Urinary bladder (tissue), 4 donors: ENCODE results near the gene IQSEC1. TPM values are rescaled to one million over a fixed set of nuclear protein-coding genes. Genes with fewer than 3 reads are reported as not detected.

Experiments used
- DNase-seq: peaks from one replicate; pipeline ENCODE4 v3.0.0-alpha.2; 2015; ENCODE audit errors: extremely low spot score
- H3K27ac ChIP-seq: one replicate; pipeline ENCODE4 v1.5.1; 2013; ENCODE audit warnings: low read depth, mild to moderate bottlenecking, moderate library complexity
- H3K36me3 ChIP-seq: one replicate; pipeline ENCODE4 v1.6.1; 2013; ENCODE audit warnings: mild to moderate bottlenecking, moderate library complexity; ENCODE audit not compliant: insufficient read depth
- H3K4me1 ChIP-seq: one replicate; pipeline ENCODE4 v1.6.1; 2013; ENCODE audit warnings: mild to moderate bottlenecking, moderate library complexity; ENCODE audit not compliant: insufficient read depth
- H3K4me3 ChIP-seq: one replicate; pipeline ENCODE4 v1.5.1; 2013; ENCODE audit warnings: low read depth, low read length
- WGBS: extraction: QIAGEN DNeasy Blood & Tissue Kit; methylation state at CpG from one replicate; pipeline ENCODE4 v1.1.7; 2013; 5-methylcytosine and 5-hydroxymethylcytosine counted together
- polyA plus RNA-seq: library from polyadenylated mRNA; stranded (reverse); fragments of 200-250 nt; gene quantifications from one replicate; pipeline ENCODE4 v1.2.3, GENCODE V29; 2013
- total RNA-seq: library from RNA; depleted of rRNA; stranded (reverse); fragments of >200 nt; gene quantifications from one replicate; pipeline ENCODE4 v1.2.3, GENCODE V29; 2014
- donor health status: healthy with polysubstance abuse.
- donor health status: healthy.

The IQSEC1 gene
- total and polyA plus RNA-seq, 2 donors, result 24.4 to 27.8 TPM

GRCh38 chr3:13040361-13041074 lies 32.7 kb downstream of the IQSEC1 start:
- DNase-seq, result no peak
- Histone ChIP-seq H3K4me1 (no peaks in the 10 kb centered on the region), H3K36me3 (no peaks in the 10 kb centered on the region), H3K27ac (no peak overlapping the region), H3K4me3 (no peak overlapping the region)
- WGBS, result 80% methylated on average over 12 of the region's 12 CpGs

DNA sequence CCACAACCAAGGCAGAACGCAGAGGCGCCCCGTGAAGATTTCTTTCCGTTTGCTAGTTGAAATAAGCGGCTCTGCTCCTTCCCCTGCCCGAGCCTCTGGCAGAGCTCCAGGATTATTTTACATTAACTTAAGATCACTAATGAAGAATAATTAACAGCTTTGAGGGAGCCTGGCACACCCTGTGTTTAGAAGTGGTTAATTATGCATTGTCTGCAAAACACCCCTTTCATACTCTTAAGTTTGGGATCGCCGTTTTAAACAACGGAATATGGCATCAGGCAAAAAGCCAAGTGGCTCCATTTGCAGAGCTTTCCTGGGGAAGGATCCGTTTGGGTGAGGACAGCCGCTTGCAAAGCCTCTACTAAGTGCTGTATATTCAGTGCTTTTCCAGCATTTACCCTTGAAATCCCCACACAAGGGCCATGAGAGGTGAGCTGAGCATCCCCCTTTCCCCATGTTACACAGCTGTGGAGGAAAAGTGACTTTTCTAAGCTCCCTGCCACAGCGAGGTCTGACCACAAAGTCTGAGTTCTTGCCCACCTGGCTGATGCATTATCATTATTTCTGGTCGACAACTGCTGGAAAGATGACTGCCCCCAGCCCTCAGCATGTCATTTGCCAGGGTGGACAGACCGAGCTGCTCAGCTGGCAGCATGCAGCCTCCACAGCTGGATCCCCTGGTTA lies 33.9 kb downstream of the IQSEC1 start:
- no peak overlapping the region for H3K4me3 ChIP-seq
- H3K36me3 ChIP-seq, result no peaks in the 10 kb centered on the region
- whole genome bisulfite sequencing, result 35% methylated on average over 14 of the region's 14 CpGs
- H3K4me1 ChIP-seq, result no peaks in the 10 kb centered on the region
- DNase-seq, result no peak
- H3K27ac ChIP-seq, result no peak overlapping the region

- no peak for DNase-seq
- Histone ChIP-seq H3K36me3 (no peaks in the 10 kb centered on the region), H3K4me1 (no peaks in the 10 kb centered on the region), H3K27ac (no peak overlapping the region), H3K4me3 (no peak overlapping the region)
- WGBS, result 83% methylated on average over 8 of the region's 8 CpGs
Observed at GRCh38 chr3:13037458-13038117, 35.6 kb downstream of the IQSEC1 start.

GRCh38 chr3:13034861-13035260 lies 38.4 kb downstream of the IQSEC1 start:
- DNase-seq, result no peak
- no peak overlapping the region for H3K4me3 ChIP-seq
- no peak overlapping the region for H3K27ac ChIP-seq
- 91% methylated on average over 5 of the region's 5 CpGs for WGBS
- no peaks in the 10 kb centered on the region for H3K4me1 ChIP-seq
- H3K36me3 ChIP-seq, result no peaks in the 10 kb centered on the region

DNA sequence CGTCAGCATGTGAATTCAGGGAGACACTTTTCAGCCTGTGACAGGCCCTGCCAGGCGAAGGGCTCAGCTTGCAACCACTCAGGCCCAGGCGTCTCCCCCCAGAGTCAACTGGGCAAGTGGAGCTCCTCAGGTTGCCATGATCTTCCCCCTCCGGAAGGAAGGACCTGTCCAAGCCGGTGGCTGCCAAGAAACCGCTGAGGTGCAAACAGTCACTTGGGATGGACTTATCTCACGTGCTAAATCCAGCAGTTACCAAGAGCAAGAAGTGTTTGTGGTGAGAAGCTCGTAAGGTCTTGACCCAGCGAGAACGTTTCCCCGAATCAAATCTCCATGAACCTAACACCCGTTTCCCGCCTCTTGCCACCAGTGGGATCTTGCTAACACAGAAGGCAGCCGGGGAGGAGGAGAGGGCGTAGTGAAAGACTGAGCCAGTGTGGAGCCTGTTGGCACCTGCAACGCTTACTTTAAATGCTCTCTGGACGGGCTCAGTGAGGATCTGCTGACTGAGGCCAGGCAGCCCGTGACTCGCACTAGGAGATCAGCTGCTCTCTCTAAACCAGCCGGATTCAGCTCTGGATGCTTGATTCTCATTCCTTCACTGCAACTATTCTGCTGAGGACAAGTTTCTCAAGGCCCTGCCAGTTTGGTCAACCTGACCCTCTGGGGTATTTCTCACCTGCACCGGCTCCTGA lies 39.0 kb downstream of the IQSEC1 start:
- Histone ChIP-seq H3K27ac (no peak overlapping the region), H3K4me3 (no peak overlapping the region), H3K36me3 (no peaks in the 10 kb centered on the region), H3K4me1 (no peaks in the 10 kb centered on the region)
- DNase-seq, result no peak
- WGBS, result 88% methylated on average over 21 of the region's 21 CpGs

DNA sequence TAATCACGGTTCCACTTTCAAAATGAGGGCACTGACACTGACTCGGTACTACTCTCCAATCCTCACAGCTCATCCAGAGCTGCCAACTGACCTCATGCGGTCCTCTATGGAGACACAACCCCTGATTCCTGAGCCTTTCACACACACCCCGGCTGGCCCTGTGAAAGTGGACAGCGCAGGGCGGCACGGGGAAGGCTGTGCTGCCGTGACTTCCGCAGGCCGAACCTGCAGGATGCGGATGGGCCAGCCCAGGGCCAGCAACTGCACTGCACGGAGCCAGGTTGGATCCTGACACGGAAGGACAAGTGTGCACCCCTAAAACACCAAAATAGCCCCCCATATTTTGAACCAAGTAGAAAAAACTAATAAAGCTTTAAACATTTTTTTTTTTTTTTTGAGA lies 41.0 kb downstream of the IQSEC1 start:
- Histone ChIP-seq H3K36me3 (no peaks in the 10 kb centered on the region), H3K27ac (no peak overlapping the region), H3K4me1 (no peaks in the 10 kb centered on the region), H3K4me3 (no peak overlapping the region)
- 94% methylated on average over 13 of the region's 13 CpGs for WGBS
- no peak for DNase-seq

DNA sequence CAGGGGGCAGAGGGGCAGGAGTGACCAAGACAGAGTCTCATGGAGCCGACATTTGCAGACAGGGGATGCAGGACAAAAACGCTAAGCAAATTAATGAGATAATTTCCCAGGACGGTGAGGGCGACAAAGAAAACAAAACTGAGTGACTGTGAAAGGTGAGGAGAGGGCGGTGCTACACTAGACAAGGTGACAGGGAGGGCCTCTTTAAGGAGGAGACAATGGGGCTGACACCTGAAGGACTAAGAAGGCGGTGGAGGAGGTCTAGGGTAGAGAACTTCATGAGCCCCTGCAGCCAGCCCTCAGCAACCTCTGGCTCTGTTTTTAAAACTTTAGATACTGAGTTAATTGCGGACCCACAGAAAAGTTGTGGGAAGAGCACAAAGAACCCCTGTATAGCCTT lies 41.6 kb downstream of the IQSEC1 start:
- Histone ChIP-seq H3K27ac (no peak overlapping the region), H3K4me1 (no peaks in the 10 kb centered on the region), H3K4me3 (no peak overlapping the region), H3K36me3 (no peaks in the 10 kb centered on the region)
- 79% methylated on average over 7 of the region's 7 CpGs for WGBS
- DNase-seq, result no peak

GRCh38 chr3:13030684-13031083 lies 42.5 kb downstream of the IQSEC1 start:
- no peak overlapping the region for H3K27ac ChIP-seq
- no peaks in the 10 kb centered on the region for H3K4me1 ChIP-seq
- H3K36me3 ChIP-seq, result no peaks in the 10 kb centered on the region
- H3K4me3 ChIP-seq, result no peak overlapping the region
- DNase-seq, result no peak
- 89% methylated on average over 9 of the region's 9 CpGs for WGBS

- no peaks in the 10 kb centered on the region for H3K36me3 ChIP-seq
- no peak for DNase-seq
- H3K4me1 ChIP-seq, result no peaks in the 10 kb centered on the region
- H3K27ac ChIP-seq, result no peak overlapping the region
- WGBS, result 75% methylated on average over 11 of the region's 11 CpGs
- no peak overlapping the region for H3K4me3 ChIP-seq
Observed at GRCh38 chr3:13028010-13028821, 45.0 kb downstream of the IQSEC1 start.

GRCh38 chr3:13027154-13027553 lies 46.1 kb downstream of the IQSEC1 start:
- no peaks in the 10 kb centered on the region for H3K4me1 ChIP-seq
- H3K36me3 ChIP-seq, result no peaks in the 10 kb centered on the region
- WGBS, result 95% methylated on average over 7 of the region's 7 CpGs
- no peak overlapping the region for H3K27ac ChIP-seq
- no peak for DNase-seq
- no peak overlapping the region for H3K4me3 ChIP-seq

GRCh38 chr3:13026534-13026933 lies 46.7 kb downstream of the IQSEC1 start:
- WGBS, result 90% methylated on average over 3 of the region's 3 CpGs
- DNase-seq, result no peak

DNA sequence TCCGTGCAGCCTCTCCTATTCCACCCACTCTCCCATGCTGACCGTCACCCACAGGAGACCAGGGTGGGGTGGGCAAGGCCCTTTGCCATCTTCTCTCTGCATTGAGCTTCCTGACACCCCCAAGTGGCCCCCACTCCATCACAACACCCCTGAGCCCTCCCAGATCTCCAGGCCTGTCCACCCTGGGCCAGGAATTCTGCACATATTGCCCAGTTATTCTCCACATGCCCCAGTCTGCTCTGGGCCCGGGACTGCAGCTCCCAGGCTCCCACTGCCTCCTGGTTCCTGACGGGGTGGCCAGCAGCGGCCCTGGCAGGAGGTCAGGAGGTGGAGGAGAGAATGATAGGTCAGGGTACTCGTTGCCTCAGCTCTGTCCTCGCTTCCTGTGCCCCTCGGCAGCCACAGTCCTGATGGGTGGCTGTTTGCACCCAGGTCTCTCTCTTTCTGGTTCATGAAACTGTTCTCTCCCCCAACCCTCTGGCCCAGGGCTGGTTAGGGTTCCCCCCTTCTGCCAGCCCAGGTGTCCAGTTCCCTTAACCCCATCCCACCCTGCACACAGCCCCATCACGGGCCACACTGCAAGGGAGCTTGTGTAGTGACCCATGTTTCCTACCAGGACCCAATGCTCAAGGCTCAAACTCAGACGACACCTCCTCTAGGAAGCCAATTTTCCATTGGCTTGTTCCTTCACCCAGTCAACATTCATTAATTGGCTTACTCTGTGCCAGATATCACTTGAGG lies 47.3 kb downstream of the IQSEC1 start:
- no peaks in the 10 kb centered on the region for H3K4me1 ChIP-seq
- WGBS, result 94% methylated on average over 10 of the region's 10 CpGs
- no peak overlapping the region for H3K4me3 ChIP-seq
- H3K27ac ChIP-seq, result no peak overlapping the region
- no peak for DNase-seq
- H3K36me3 ChIP-seq, result no peaks in the 10 kb centered on the region

More at GRCh38 chr3:13026534-13026933, 46.7 kb downstream of the IQSEC1 start:
- no peak overlapping the region for H3K27ac ChIP-seq
- no peaks in the 10 kb centered on the region for H3K36me3 ChIP-seq
- H3K4me3 ChIP-seq, result no peak overlapping the region
- no peaks in the 10 kb centered on the region for H3K4me1 ChIP-seq
